ENCODE results near the gene C12orf76. TPM values are rescaled to one million over a fixed set of nuclear protein-coding genes. Genes with fewer than 3 reads are reported as not detected.

Gene C12orf76
- total and polyA plus RNA-seq, 9 of the 15 experiments (the other 6 are each of a cell fraction or from before 2014, with no cell fraction given), result 6.3 to 38.6 (median 12.3) TPM

DNA sequence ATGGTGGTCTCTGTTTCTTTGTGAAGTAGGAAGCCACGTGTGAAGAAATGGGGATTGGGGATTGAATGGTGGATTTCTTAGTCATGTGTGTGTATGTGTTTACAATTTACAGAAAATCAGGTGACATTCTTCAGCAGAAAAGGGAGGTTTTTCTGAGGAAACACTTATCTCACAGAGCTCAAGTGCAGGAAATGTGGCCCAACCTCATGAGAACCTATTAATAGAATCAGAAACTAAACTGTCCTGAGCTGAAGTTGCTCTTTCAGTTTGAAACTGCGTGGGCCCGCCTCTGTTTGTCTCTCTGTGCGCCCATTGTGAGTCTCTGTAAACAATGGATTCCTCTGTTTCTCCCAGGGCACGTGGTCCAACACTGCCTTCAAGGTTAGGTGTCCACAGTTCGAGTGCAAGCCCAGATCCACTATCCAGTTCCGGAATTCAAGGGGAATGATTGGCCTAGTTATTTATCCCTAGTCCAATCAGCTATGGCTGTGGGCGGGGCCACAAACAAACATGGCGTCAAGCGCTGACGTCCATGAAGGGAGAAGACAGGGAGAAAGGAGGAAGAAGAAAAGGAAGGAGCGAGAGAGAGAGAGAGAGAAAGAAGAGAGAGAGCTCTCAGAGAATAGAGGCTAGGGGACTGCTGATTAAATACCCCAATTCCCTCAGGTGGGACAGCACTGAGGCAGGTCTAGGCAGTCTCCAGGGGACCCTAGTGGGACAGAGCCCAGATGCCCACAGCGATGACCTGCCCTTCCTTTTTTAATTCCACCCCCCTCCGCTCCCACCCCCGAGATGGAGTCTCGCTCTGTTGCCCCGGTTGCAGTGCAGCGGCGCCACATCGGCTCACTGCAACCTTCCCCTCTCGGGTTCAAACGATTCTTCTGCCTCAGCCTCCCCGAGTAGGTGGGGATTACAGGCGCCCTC, 31.4 kb upstream of the C12orf76 start (continued):
- TF ChIP-seq, protein P1, sequence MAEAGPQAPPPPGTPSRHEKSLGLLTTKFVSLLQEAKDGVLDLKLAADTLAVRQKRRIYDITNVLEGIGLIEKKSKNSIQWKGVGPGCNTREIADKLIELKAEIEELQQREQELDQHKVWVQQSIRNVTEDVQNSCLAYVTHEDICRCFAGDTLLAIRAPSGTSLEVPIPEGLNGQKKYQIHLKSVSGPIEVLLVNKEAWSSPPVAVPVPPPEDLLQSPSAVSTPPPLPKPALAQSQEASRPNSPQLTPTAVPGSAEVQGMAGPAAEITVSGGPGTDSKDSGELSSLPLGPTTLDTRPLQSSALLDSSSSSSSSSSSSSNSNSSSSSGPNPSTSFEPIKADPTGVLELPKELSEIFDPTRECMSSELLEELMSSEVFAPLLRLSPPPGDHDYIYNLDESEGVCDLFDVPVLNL (CRISPR knock-in tag; IDR thresholded peaks at IDR 0.05; ENCODE audit: low read depth), result no peak
- peak; percentile 75 for TF ChIP-seq MTA3 (IDR thresholded peaks at IDR 0.05; ENCODE audit: borderline replicate concordance)
- no peak for TF ChIP-seq PPARD (CRISPR knock-in tag; IDR thresholded peaks at IDR 0.05)
- TF ChIP-seq CAMTA2 (CRISPR knock-in tag; conservative IDR thresholded peaks at IDR 0.05), result 0 out of 2 replicates have a peak, but pooled peaks have one; percentile 53
- 0 out of 2 replicates have a peak, but pooled peaks have one; percentile 19 for TF ChIP-seq ZNF76 (CRISPR knock-in tag; IDR thresholded peaks at IDR 0.05; ENCODE audit: borderline replicate concordance)
- TF ChIP-seq PTTG1 (tag; IDR thresholded peaks at IDR 0.05; ENCODE audit: low read depth), result peak; percentile 30
- TF ChIP-seq, protein P2, sequence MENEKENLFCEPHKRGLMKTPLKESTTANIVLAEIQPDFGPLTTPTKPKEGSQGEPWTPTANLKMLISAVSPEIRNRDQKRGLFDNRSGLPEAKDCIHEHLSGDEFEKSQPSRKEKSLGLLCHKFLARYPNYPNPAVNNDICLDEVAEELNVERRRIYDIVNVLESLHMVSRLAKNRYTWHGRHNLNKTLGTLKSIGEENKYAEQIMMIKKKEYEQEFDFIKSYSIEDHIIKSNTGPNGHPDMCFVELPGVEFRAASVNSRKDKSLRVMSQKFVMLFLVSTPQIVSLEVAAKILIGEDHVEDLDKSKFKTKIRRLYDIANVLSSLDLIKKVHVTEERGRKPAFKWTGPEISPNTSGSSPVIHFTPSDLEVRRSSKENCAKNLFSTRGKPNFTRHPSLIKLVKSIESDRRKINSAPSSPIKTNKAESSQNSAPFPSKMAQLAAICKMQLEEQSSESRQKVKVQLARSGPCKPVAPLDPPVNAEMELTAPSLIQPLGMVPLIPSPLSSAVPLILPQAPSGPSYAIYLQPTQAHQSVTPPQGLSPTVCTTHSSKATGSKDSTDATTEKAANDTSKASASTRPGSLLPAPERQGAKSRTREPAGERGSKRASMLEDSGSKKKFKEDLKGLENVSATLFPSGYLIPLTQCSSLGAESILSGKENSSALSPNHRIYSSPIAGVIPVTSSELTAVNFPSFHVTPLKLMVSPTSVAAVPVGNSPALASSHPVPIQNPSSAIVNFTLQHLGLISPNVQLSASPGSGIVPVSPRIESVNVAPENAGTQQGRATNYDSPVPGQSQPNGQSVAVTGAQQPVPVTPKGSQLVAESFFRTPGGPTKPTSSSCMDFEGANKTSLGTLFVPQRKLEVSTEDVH (IDR thresholded peaks at IDR 0.05; ENCODE audit: low read depth, partially characterized antibody), result no peak
- no peak for TF ChIP-seq RBM15 (IDR thresholded peaks at IDR 0.05; ENCODE audit: insufficient read depth, low read length)
- TF ChIP-seq BRD4 (IDR thresholded peaks at IDR 0.05), result peak; percentile 2; the same call in 1 of the 2 replicates
- peak; percentile 58; the same call in 1 of the 2 replicates for TF ChIP-seq HDAC8 (tag; IDR thresholded peaks at IDR 0.05)
- TF ChIP-seq CBFA2T2 (conservative IDR thresholded peaks at IDR 0.05), result no peak; the same call in 1 of the 2 replicates
- TF ChIP-seq, protein P3, sequence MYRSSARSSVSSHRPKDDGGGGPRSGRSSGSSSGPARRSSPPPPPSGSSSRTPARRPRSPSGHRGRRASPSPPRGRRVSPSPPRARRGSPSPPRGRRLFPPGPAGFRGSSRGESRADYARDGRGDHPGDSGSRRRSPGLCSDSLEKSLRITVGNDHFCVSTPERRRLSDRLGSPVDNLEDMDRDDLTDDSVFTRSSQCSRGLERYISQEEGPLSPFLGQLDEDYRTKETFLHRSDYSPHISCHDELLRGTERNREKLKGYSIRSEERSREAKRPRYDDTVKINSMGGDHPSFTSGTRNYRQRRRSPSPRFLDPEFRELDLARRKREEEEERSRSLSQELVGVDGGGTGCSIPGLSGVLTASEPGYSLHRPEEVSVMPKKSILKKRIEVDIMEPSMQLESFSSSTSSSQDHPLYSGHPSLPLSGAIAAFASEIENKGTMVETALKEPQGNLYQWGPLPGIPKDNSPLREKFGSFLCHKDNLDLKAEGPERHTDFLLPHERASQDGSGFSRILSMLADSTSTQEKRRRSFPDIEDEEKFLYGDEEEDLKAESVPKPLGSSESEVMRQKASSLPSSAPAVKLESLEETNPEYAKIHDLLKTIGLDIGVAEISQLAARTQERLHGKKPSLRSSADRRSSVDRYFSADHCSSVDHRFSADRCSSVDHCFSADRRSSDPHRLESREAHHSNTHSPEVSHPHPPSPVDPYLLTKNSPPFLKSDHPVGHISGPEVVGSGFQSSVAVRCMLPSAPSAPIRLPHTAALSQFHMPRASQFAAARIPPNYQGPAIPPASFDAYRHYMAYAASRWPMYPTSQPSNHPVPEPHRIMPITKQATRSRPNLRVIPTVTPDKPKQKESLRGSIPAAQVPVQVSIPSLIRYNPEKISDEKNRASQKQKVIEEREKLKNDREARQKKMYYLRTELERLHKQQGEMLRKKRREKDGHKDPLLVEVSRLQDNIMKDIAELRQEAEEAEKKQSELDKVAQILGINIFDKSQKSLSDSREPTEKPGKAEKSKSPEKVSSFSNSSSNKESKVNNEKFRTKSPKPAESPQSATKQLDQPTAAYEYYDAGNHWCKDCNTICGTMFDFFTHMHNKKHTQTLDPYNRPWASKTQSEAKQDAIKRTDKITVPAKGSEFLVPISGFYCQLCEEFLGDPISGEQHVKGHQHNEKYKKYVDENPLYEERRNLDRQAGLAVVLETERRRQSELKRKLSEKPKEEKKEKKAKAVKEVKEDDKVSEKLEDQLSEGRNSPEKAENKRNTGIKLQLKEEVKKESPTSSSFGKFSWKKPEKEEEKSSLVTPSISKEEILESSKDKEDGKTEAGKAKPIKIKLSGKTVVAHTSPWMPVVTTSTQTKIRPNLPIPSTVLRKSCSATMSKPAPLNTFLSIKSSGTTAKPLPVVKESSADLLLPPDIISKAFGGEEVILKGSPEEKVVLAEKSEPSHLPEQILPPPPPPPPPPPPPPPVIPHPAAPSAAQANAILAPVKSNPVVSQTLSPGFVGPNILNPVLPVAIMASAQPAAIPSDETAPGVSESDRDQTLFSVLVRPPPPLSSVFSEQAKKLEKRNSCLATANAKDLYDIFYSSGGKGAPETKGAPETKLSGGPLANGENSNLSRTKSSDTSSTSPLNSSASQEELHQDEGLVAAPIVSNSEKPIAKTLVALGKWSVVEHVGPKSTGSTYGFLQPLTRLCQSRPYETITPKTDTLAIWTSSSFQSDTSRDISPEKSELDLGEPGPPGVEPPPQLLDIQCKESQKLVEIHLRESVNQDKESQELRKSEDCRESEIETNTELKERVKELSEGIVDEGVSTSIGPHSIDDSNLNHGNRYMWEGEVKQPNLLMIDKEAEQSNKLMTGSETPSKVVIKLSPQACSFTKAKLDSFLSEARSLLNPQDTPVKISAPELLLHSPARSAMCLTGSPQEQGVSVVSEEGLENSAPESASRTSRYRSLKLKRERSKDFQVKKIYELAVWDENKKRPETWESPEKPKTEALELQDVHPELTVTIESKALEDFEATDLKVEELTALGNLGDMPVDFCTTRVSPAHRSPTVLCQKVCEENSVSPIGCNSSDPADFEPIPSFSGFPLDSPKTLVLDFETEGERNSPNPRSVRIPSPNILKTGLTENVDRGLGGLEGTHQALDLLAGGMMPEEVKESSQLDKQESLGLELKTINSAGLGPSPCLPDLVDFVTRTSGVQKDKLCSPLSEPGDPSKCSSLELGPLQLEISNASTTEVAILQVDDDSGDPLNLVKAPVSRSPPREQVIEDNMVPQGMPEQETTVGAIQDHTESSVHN (IDR thresholded peaks at IDR 0.05; ENCODE audit: borderline replicate concordance in 1 of 2, low read depth in 1 of 2), result no peak

Measured in K562 (cell line).